H1 (cell line): ENCODE results near the gene PROK1. TPM values are rescaled to one million over a fixed set of nuclear protein-coding genes. Genes with fewer than 3 reads are reported as not detected.

ENCODE experiments used
- CHD7 ChIP-seq: fragments of 300-600 bp; sonication (generic); IDR thresholded peaks from 2 replicates; pipeline ENCODE4 v1.7.1; 2012; ENCODE audit warnings: low read length, moderate library complexity, mild to moderate bottlenecking, inconsistent platforms; ENCODE audit not compliant: insufficient replicate concordance
- CREB1 ChIP-seq: IDR thresholded peaks from 2 replicates; pipeline ENCODE4 v1.6.1; 2012; ENCODE audit warnings: inconsistent platforms
- CTCF ChIP-seq, 3 experiments: IDR thresholded peaks; 1 replicate in 2 of 3; 2 replicates in 1 of 3; pipeline versions ENCODE4 v1.5.1 to v1.6.1; 2011; ENCODE audit warnings: low read length in 3 of 3, mild to moderate bottlenecking in 3 of 3, inconsistent platforms in 2 of 3, low read depth in 1 of 3, moderate library complexity in 1 of 3; ENCODE audit not compliant: insufficient read depth in 1 of 3; ENCODE audit errors: control extremely low read depth in 1 of 3
- EGR1 ChIP-seq: IDR thresholded peaks from 2 replicates; pipeline ENCODE4 v1.6.1; 2011; ENCODE audit warnings: low read depth, low read length, borderline replicate concordance
- JUN ChIP-seq: IDR thresholded peaks from 2 replicates; pipeline ENCODE4 v1.6.1; 2011; ENCODE audit warnings: low read depth, mild to moderate bottlenecking, improper control_type of control experiment, low read length
- KDM5A ChIP-seq: fragments of 200-600 bp; IDR thresholded peaks from 2 replicates; pipeline ENCODE4 v1.7.1; 2012; ENCODE audit warnings: mild to moderate bottlenecking, low read length, inconsistent platforms, mixed read lengths
- MAX ChIP-seq: IDR thresholded peaks from 2 replicates; pipeline ENCODE4 v1.6.1; 2012; ENCODE audit warnings: inconsistent platforms
- POU5F1 ChIP-seq: IDR thresholded peaks from 2 replicates; pipeline ENCODE4 v1.6.1; 2011; ENCODE audit warnings: low read depth, mild to moderate bottlenecking, low read length, moderate library complexity
- SIN3A ChIP-seq, 2 experiments: IDR thresholded peaks in 1 of 2; conservative IDR thresholded peaks in 1 of 2; 2 replicates each; pipeline ENCODE4 v1.6.1; 2011 to 2012; ENCODE audit warnings: low read length in 2 of 2, improper control_type of control experiment in 1 of 2, low read depth in 1 of 2, mild to moderate bottlenecking in 1 of 2
- polyA plus RNA-seq, 7 experiments: library from polyadenylated mRNA; depleted of rRNA in 3 of 7; stranded (reverse) in 5 of 7; unstranded in 2 of 7; fragments of >200 nt in 5 of 7; fragments of 200-250 nt in 2 of 7; gene quantifications; 1 replicate in 5 of 7; 2 replicates in 1 of 7; 4 replicates in 1 of 7; pipeline versions ENCODE4 v1.2.1 to v1.2.3, GENCODE V29; 2011 to 2013; ENCODE audit warnings: missing spikeins in 2 of 7, mixed read lengths in 2 of 7
- total RNA-seq: library from RNA; stranded (reverse); fragmentation: NEBNext Ultra II Directional; extraction: Animal tissue kit (Norgen Biotek cat#: 25700); gene quantifications from 2 replicates; pipeline ENCODE4 v1.2.1, GENCODE V29; 2021

PROK1 gene
- total and polyA plus RNA-seq, 2 of the 8 experiments (the other 6 are each of a cell fraction or from before 2014, with no cell fraction given), result 0.12 TPM; not detected in 1

- TF ChIP-seq CHD7 (no peak), CREB1 (no peak), SIN3A (conservative IDR thresholded peaks at IDR 0.05 in 1 of 2, IDR thresholded peaks at IDR 0.05 in 1 of 2; ENCODE audit: low read depth in 1 of 2, low read length in 2 of 2) (no peak), EGR1 (no peak), CTCF (IDR thresholded peaks at IDR 0.05; ENCODE audit: control extremely low read depth in 1 of 3, insufficient read depth in 1 of 3, low read depth in 1 of 3, low read length in 3 of 3) (no peak), POU5F1 (no peak), KDM5A (no peak), MAX (no peak), JUN (no peak)
Observed at GRCh38 chr1:110409316-110409715, 41.6 kb upstream of the PROK1 start (continued).
